Ascending aorta (tissue), 2 donors: Measurements from ENCODE around the gene NUDT1. TPM values are rescaled to one million over a fixed set of nuclear protein-coding genes. Genes with fewer than 3 reads are reported as not detected.

ENCODE experiments used
- DNase-seq, 2 donors: peaks; one replicate each; pipeline ENCODE4 v3.0.0-alpha.2; 2019; ENCODE audit warnings: low spot score in 2 of 2
- H3K27ac ChIP-seq, 2 donors: fragments of 200-600 bp; sonication (generic); one replicate each; pipeline ENCODE4 v1.5.1; 2016 to 2017; ENCODE audit warnings: mild to moderate bottlenecking in 1 of 2
- H3K27me3 ChIP-seq: fragments of 200-600 bp; sonication (generic); one replicate; pipeline ENCODE4 v1.5.1; 2017
- H3K36me3 ChIP-seq, 2 donors: fragments of 200-600 bp; sonication (generic); one replicate each; pipeline ENCODE4 v1.5.1; 2016
- H3K4me1 ChIP-seq, 2 donors: fragments of 200-600 bp; sonication (generic); one replicate each; pipeline ENCODE4 v1.5.1; 2016 to 2017; ENCODE audit warnings: mild to moderate bottlenecking in 1 of 2
- H3K4me3 ChIP-seq, 2 donors: fragments of 200-600 bp; sonication (generic); one replicate each; pipeline ENCODE4 v1.5.1; 2016 to 2017; ENCODE audit warnings: mild to moderate bottlenecking in 1 of 2
- H3K9me3 ChIP-seq, 2 donors: fragments of 200-600 bp; sonication (generic); one replicate each; pipeline ENCODE4 v1.5.1; 2016
- CTCF ChIP-seq, 3 experiments: fragments of 200-600 bp in 2 of 3; fragments of 450-650 bp in 1 of 3; sonication (generic) in 2 of 3; IDR thresholded peaks; one replicate each; pipeline ENCODE4 v1.5.1; 2016 to 2019; ENCODE audit warnings: antibody characterized with exemption in 3 of 3, mild to moderate bottlenecking in 1 of 3, moderate library complexity in 1 of 3
- intact Hi-C: fragments of 100-400 bp; cut with DNase I; formaldehyde crosslinking; loops from one replicate; pipeline ENCODE4 v1.15.1; 2023
- total RNA-seq: library from RNA; depleted of rRNA; stranded (reverse); fragments of >200 nt; gene quantifications from one replicate; pipeline ENCODE4 v1.1.0, GENCODE V29; 2016

The NUDT1 gene
- total RNA-seq, result 9.0 TPM

- H3K27me3 ChIP-seq, result no peaks in the 10 kb centered on the region
- TF ChIP-seq CTCF (IDR thresholded peaks at IDR 0.05), result no peak
- H3K36me3 ChIP-seq, result peaks cover 14 to 27% of the 10 kb centered on the region in 2 donors
- H3K4me3 ChIP-seq, result peak within 1 kb of the TSS; percentile 74 to 91
- peak; percentile 16 to 92 for DNase-seq
- H3K4me1 ChIP-seq, result peaks cover 3 to 16% of the 10 kb centered on the region in 2 donors
- intact Hi-C loops, result loop anchor here (2.0 to 5.0 kb wide), 3 partner anchors 70 to 161 kb away; partner anchors contain the start of genes CHST12, EIF3B and SNX8
- no peaks in the 10 kb centered on the region for H3K9me3 ChIP-seq
- H3K27ac ChIP-seq, result peak within 1 kb of the TSS; percentile 27 to 52
Measured at GRCh38 chr7:2241580-2242540, at the start of gene NUDT1, which contains the start of gene MRM2. Gene NUDT1 (plus strand): TSS chr7:2242226. CDS start chr7:2244575, 2,349 bp downstream. Gene MRM2 (minus strand): TSS chr7:2242205. CDS start chr7:2242169, 36 bp downstream.

- Histone ChIP-seq H3K27ac (no peak overlapping the region), H3K36me3 (peaks cover 8 to 17% of the 10 kb centered on the region in 2 donors), H3K9me3 (peaks cover 0 to 11% of the 10 kb centered on the region in 2 donors), H3K4me1 (no peaks in the 10 kb centered on the region), H3K27me3 (no peaks in the 10 kb centered on the region), H3K4me3 (no peak overlapping the region)
- TF ChIP-seq CTCF (IDR thresholded peaks at IDR 0.05), result no peak
- peak in 1 of 2 donors; percentile 53 for DNase-seq
- intact Hi-C loops, result no loop called here
Measured at GRCh38 chr7:2192831-2193534, 49.0 kb upstream of the NUDT1 start.

GRCh38 chr7:2193575-2194305 lies 48.3 kb upstream of the NUDT1 start:
- no peak overlapping the region for H3K27ac ChIP-seq
- peaks cover 8 to 17% of the 10 kb centered on the region in 2 donors for H3K36me3 ChIP-seq
- H3K4me3 ChIP-seq, result no peak overlapping the region
- intact Hi-C loops, result no loop called here
- H3K9me3 ChIP-seq, result peaks cover 0 to 5% of the 10 kb centered on the region in 2 donors
- H3K27me3 ChIP-seq, result no peaks in the 10 kb centered on the region
- H3K4me1 ChIP-seq, result no peaks in the 10 kb centered on the region
- DNase-seq, result no peak
- no peak for TF ChIP-seq CTCF (IDR thresholded peaks at IDR 0.05)

- no peaks in the 10 kb centered on the region for H3K4me1 ChIP-seq
- no peak overlapping the region for H3K27ac ChIP-seq
- intact Hi-C loops, result no loop called here
- H3K9me3 ChIP-seq, result no peaks in the 10 kb centered on the region
- DNase-seq, result no peak
- peaks cover 8 to 29% of the 10 kb centered on the region in 2 donors for H3K36me3 ChIP-seq
- TF ChIP-seq CTCF (IDR thresholded peaks at IDR 0.05), result no peak
- no peaks in the 10 kb centered on the region for H3K27me3 ChIP-seq
- H3K4me3 ChIP-seq, result no peak overlapping the region
Measured at GRCh38 chr7:2195400-2196246, 46.4 kb upstream of the NUDT1 start.
